Ectodermal cell (in vitro differentiated cells): ENCODE results near the gene NFKB2.
A peak's percentile ranks its signal among the peaks of the same experiment; 100 is the strongest.

Source experiments
- H3K27ac ChIP-seq: 2 replicates; pipeline ENCODE4 v1.7.0; 2013; ENCODE audit warnings: mild to moderate bottlenecking, low read depth, low read length; ENCODE audit not compliant: insufficient read depth, poor library complexity, severe bottlenecking
- H3K27me3 ChIP-seq: 2 replicates; pipeline ENCODE4 v1.7.0; 2013; ENCODE audit warnings: mild to moderate bottlenecking, low read length; ENCODE audit not compliant: insufficient read depth, control insufficient read depth, poor library complexity, severe bottlenecking
- H3K36me3 ChIP-seq: one replicate; pipeline ENCODE4 v1.7.0; 2013; ENCODE audit warnings: low read length; ENCODE audit not compliant: control insufficient read depth, insufficient read depth
- H3K4me1 ChIP-seq: one replicate; pipeline ENCODE4 v1.7.0; 2013; ENCODE audit warnings: low read length; ENCODE audit not compliant: control insufficient read depth, insufficient read depth
- H3K4me3 ChIP-seq: 2 replicates; pipeline ENCODE4 v1.7.0; 2013; ENCODE audit warnings: low read depth, low read length, control low read depth; ENCODE audit not compliant: insufficient read depth
- H3K9me3 ChIP-seq: 2 replicates; pipeline ENCODE4 v1.7.0; 2013; ENCODE audit warnings: mild to moderate bottlenecking, low read length, moderate library complexity; ENCODE audit not compliant: control insufficient read depth
- WGBS, 2 experiments: methylation state at CpG; one replicate each; pipeline ENCODE4 v1.1.7; 2013; ENCODE audit warnings: missing lambda C conversion rate in 2 of 2; 5-methylcytosine and 5-hydroxymethylcytosine counted together

Gene NFKB2

GRCh38 chr10:102413806-102414561 lies 18.5 kb downstream of the NFKB2 start:
- H3K4me1 ChIP-seq, result peaks cover 79% of the 10 kb centered on the region
- H3K27me3 ChIP-seq, result peaks cover 45% of the 10 kb centered on the region
- no peak overlapping the region for H3K27ac ChIP-seq

GRCh38 chr10:102414749-102415148 lies 19.2 kb downstream of the NFKB2 start:
- peaks cover 75% of the 10 kb centered on the region for H3K4me1 ChIP-seq

More at GRCh38 chr10:102413806-102414561, 18.5 kb downstream of the NFKB2 start:
- no peaks in the 10 kb centered on the region for H3K9me3 ChIP-seq
- 73 to 79% methylated on average over 16 of the region's 16 CpGs for WGBS, 2 experiments
- no peaks in the 10 kb centered on the region for H3K36me3 ChIP-seq
- H3K4me3 ChIP-seq, result no peak overlapping the region

GRCh38 chr10:102416283-102416682 lies 20.8 kb downstream of the NFKB2 start:
- Histone ChIP-seq H3K4me3 (no peak overlapping the region), H3K27me3 (peaks cover 22% of the 10 kb centered on the region), H3K4me1 (peaks cover 67% of the 10 kb centered on the region), H3K27ac (no peak overlapping the region), H3K9me3 (no peaks in the 10 kb centered on the region), H3K36me3 (no peaks in the 10 kb centered on the region)
- WGBS, 2 experiments, result 88 to 90% methylated on average over 9 of the region's 9 CpGs

More at GRCh38 chr10:102414749-102415148, 19.2 kb downstream of the NFKB2 start:
- Histone ChIP-seq H3K27me3 (peaks cover 37% of the 10 kb centered on the region), H3K36me3 (no peaks in the 10 kb centered on the region), H3K4me3 (no peak overlapping the region), H3K9me3 (no peaks in the 10 kb centered on the region), H3K27ac (no peak overlapping the region)
- 81 to 82% methylated on average over 20 of the region's 20 CpGs for WGBS, 2 experiments

- 91 to 93% methylated on average over 20 of the region's 20 CpGs for WGBS, 2 experiments
- Histone ChIP-seq H3K4me1 (peaks cover 64% of the 10 kb centered on the region), H3K27ac (no peak overlapping the region), H3K4me3 (no peak overlapping the region), H3K9me3 (no peaks in the 10 kb centered on the region), H3K36me3 (no peaks in the 10 kb centered on the region), H3K27me3 (peaks cover 22% of the 10 kb centered on the region)
Observed at GRCh38 chr10:102416695-102417094, 21.2 kb downstream of the NFKB2 start.

- Histone ChIP-seq H3K27me3 (peaks cover 21% of the 10 kb centered on the region), H3K36me3 (peaks cover 7% of the 10 kb centered on the region), H3K4me3 (peak within 1 kb of the TSS; percentile 89), H3K9me3 (no peaks in the 10 kb centered on the region), H3K27ac (peak within 1 kb of the TSS; percentile 68), H3K4me1 (peaks cover 52% of the 10 kb centered on the region)
- 1 to 2% methylated on average over 40 to 44 of the region's 45 CpGs for WGBS, 2 experiments
Observed at GRCh38 chr10:102418622-102419268, 23.2 kb downstream of the NFKB2 start, which contains the start of gene PSD. PSD (minus strand) TSS chr10:102418785; CDS start chr10:102417038, 1,747 bp downstream.

GRCh38 chr10:102419269-102420180 lies 24.0 kb downstream of the NFKB2 start:
- whole genome bisulfite sequencing, 2 experiments, result 1% methylated on average over 54 of the region's 54 CpGs
- H3K9me3 ChIP-seq, result no peaks in the 10 kb centered on the region
- H3K27me3 ChIP-seq, result peaks cover 21% of the 10 kb centered on the region
- H3K4me3 ChIP-seq, result peak overlapping the region; percentile 89
- H3K36me3 ChIP-seq, result peaks cover 11% of the 10 kb centered on the region
- peak overlapping the region; percentile 68 for H3K27ac ChIP-seq
- peaks cover 44% of the 10 kb centered on the region for H3K4me1 ChIP-seq

GRCh38 chr10:102420181-102420713 lies 24.7 kb downstream of the NFKB2 start:
- Histone ChIP-seq H3K4me3 (peak overlapping the region; percentile 89), H3K36me3 (peaks cover 11% of the 10 kb centered on the region), H3K27me3 (peaks cover 21% of the 10 kb centered on the region), H3K9me3 (no peaks in the 10 kb centered on the region), H3K27ac (peak overlapping the region; percentile 38), H3K4me1 (peaks cover 37% of the 10 kb centered on the region)
- WGBS, 2 experiments, result 1 to 2% methylated on average over 21 of the region's 21 CpGs

GRCh38 chr10:102420714-102421506 lies 25.4 kb downstream of the NFKB2 start, which contains the start of gene FBXL15:
FBXL15 (plus strand) TSS chr10:102420836; CDS start chr10:102421130, 294 bp downstream.
- Histone ChIP-seq H3K4me3 (peak within 1 kb of the TSS; percentile 89), H3K4me1 (peaks cover 31% of the 10 kb centered on the region), H3K27ac (peak within 1 kb of the TSS; percentile 38), H3K9me3 (no peaks in the 10 kb centered on the region), H3K27me3 (peaks cover 21% of the 10 kb centered on the region), H3K36me3 (peaks cover 11% of the 10 kb centered on the region)
- WGBS, 2 experiments, result 0% methylated on average over 66 of the region's 66 CpGs

- Histone ChIP-seq H3K27ac (no peak overlapping the region), H3K36me3 (peaks cover 11% of the 10 kb centered on the region), H3K4me1 (peaks cover 29% of the 10 kb centered on the region), H3K27me3 (peaks cover 21% of the 10 kb centered on the region), H3K9me3 (no peaks in the 10 kb centered on the region), H3K4me3 (peak overlapping the region; percentile 89)
- 0 to 1% methylated on average over 14 of the region's 14 CpGs for WGBS, 2 experiments
Observed at GRCh38 chr10:102421507-102421756, 25.9 kb downstream of the NFKB2 start.
